Measurements from ENCODE around the gene MYRFL.
"Not testable (repeated sequence)": the region's sequence is repeated elsewhere in the genome, so short reads cannot be mapped to it uniquely, and the experiment has no call there.

Gene MYRFL

DNA sequence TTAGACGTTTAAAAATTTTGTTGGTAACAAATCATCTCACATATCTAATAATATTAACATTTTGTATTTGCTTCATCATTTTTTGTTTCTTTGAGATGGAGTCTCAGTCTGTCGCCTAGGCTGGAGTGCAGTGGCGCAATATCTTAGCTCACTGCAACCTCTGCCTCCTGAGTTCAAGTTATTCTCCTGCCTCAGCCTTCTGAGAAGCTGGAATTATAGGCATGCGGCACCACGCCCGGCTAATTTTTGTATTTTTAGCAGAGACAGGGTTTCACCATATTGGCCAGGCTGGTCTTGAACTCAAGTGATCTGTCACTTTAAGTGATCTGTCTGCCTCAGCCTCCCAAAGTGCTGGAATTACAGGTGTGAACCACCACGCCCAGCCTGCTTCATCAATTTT is 169.1 kb downstream of the MYRFL start:
- not testable (repeated sequence) for DNase-seq

DNA sequence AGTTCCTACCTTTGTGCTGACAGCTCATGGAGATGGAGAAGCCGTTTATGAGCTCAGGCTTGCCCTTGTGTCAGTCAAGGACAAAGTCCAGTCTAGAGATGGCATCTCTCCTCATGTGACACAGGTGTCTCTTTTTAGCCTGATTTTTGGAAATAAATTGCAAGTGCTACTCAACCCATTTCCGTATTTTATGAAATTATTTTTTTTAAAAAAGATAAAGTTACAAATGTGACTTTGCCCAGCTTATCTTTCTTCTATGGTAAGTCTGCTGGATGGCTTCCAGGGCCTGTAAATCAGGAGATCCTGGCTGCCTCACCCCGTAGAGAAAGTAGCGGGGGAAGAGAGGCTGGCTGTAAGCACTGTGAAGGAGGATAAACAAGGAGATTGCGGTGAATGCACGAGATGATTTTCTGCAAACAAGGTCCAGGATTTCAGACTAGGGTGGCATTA is 169.7 kb downstream of the MYRFL start:
- DNase-seq: no peak

DNA sequence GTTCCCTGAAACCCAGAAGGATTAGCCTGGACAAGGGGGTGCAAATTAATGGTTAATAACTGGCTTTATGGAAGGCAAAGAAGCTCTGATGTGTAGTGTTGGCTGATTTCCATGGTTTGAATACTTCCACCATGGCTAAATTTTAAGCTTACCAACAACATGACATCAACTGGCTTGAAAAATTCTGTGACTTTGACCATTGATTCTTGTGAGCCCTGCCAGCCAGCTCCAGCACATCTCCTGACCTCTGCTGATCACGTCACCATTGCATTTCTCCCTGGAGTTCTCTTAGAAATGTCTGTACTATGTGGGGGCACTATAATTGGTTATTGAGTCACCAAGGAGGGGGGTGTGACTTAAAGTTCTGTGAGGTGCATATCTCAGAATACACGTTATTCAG is 171.2 kb downstream of the MYRFL start:
- no peak for DNase-seq

DNA sequence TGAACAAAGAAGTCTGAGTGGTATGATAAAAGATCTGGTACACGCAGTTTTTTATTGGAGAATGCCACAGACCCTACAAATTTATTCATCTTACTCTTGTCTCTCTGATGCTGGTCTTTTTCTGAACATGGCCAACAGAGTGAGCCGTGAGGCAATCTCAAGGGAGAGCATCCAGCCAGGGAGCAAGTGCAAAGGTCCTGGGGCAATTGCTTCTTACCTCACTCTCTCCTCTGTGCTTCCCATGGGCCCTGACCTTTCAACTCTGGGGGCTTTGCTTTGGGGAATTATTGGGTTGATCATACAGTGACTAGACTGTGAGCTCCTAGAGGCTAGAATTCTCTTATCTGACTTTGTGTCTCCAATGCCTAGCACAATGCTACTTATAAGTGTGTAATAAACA is 171.7 kb downstream of the MYRFL start:
- no peak for DNase-seq

DNA sequence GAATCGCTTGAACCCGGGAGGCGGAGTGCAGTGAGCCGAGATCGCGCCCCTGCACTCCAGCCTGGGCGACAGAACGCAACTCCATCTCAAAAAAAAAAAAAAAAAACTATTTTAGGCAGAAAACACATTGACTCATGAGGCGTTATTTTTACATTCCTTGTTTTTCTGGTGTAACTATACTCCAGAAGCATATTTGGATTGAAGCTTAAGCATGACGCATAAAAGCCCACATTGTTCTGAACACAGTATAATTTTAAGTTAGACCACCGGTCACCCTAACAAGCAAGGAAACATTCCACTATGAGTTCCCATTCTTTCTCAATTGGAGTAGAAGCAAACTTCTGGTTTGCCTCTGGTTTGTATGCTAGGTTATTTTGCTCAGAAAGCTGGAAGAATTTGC is 173.0 kb downstream of the MYRFL start:
- no peak for DNase-seq

DNA sequence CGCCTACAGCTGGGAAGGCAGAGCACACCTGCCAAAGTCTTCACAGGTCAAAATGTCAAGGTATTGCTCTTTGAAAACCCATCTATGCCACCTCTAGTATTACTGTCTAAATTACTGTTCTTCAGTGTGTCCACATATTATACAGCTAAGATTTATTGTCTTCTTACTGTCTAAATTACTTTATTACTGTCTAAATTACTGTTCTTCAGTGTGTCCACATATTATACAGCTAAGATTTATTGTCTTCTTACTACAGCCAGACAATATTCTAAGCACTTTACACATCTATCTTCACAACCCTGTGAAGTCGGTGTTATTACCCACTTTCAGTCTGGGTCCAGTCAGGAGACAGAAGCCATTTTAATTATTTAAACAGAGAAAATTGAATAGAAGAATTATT is 173.9 kb downstream of the MYRFL start:
- DNase-seq: no peak

DNA sequence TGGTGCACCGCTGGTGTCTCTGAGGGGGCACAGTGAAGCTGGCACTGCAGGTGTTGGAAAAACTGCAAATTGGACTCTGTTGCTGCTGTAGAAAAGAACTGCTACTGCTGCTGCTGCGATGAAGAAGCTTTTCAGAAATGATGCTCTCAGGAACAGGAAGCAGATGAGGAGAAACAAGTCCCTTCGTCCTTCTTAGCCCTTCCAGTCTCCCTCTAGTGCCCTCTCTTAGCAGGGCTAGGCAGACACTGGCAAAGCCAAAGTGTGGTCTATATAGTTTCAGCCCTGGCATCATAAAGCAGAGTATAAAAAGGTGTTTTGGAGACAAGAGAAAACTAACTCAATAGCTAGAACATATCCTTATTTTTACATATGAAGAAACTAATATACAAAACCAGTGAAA is 174.5 kb downstream of the MYRFL start:
- no peak for DNase-seq

DNA sequence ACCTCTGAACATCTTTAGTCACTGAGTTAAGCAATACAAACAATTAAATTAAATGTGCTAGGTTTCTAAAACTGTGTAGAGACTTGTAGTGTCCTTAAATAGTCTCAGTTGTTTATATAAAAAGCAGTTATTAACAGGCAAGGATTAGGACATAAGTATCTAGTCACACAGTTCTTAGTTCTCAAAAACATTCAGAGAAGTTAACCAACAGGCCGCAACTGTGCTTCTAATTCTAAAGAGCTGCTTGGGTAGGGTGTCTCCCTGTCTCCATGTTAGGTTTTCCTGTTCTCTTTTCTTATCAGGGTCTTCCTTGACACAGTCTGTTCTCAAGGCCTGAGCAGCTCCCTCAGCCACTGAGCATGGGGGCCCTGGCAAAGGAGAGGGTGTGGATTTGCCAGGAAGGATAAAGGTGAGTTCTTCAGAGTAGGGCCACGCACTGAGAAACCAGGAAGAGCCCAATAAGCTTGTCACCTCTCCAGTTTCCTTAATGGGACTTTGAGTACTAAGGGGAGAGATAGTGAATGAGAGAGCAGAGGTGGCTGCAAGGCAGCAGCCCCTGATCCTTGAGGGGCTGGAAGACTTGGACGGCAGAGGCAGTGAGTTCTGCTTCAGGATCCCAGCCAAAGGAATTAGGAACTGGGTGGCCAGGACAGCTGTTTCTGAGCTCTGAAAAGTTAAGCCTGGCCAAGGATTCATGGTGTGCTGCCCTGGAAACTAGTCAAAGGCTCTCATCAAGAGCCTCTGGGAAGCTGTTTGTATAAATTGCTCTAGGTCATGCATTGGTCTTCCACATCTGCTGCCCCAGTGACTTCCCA is 177.3 kb downstream of the MYRFL start:
- DNase-seq: no peak

DNA sequence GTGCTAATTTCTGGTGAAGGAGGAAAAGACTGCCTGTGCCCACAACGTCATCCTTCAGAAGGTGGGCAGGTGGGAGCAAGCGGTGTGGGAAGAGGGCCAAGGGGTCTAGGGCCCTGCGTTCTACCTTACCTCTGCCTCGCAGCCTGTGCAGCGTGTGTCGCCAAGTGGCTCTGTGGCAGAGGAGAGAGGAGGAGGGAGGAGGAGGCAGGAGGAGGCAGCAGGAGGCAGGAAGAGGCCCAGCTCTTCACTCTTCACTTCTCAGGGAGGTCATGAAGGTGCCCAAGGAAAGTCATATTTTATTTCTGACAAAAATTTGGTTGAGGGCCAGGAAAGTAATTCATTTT is 177.9 kb downstream of the MYRFL start:
- no peak for DNase-seq

DNA sequence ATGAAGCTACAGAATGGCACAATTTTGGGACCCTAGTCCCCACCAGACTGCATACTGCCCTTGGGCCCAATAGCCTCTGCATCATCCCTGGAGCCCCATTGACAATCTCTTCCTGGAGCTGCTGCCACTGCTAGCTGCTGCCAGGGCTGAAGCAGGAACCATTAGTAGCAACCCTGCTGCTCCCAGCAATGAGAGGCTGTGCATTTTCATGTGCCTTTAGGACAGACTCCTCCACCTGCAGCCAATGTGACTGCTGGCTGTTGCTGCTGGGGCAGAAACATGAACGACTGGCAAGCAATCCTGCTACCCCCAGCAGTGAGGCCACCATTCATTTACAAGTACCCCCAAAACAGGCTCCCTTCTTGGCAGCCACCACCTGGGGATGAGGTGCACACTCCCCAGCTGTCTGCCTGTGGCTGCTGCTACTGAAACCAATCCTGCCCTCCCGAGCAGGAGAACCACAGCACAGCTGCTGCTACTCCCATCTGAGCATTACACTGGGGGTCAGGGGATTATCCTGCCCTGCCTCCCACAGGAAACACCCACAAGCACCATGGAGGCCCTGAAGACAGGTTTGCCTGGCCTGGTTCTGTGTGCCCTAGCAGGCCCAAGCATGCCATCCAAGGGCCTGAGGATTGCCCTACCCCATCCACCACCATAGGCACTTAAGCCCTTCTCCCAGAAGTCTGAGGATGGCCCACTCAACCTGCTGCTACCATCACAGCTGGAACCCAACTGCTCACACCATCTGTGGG is 181.0 kb downstream of the MYRFL start:
- DNase-seq: no peak

DNA sequence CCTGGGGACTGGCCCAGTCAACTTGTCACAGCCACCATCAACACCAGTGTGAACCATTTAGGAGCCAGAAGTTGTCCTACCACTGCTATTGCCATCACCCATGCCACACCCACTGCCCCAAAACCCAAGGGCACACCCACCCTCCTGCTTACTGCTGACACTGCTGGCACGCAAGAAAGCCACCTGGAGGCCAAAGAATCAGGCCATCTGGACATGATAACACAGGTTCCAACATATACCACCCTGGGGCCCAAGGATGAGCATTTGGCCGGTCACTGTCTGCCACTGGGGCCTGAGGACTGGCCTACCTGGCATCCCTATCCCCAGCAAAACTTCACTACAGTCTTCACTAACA is 181.6 kb downstream of the MYRFL start:
- DNase-seq: no peak

DNA sequence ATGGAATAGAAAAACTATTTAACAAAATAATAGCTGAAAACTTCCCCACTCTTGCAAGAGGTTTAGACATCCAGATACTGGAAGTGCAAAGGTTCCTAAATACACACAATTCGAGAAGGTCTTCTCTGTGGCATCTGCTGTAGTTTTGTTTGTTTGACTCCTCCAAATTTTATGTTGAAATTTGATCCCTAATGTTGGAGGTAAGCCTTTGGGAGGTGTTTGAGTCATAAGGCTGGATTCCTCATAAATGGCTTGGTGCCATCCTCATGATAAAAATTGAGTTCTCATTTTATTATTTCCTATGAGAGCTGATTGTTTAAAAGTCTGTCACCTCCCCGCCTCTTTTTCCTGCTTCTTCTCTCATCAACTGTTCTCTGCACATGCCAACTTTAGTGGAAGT is 182.7 kb downstream of the MYRFL start:
- no peak for DNase-seq

Measured in activated CD4-positive, alpha-beta T cell treated with anti-CD3 and anti-CD28 coated beads for 1 hour (primary cell).